ENCODE data around the gene ZNF345.

Gene ZNF345

DNA sequence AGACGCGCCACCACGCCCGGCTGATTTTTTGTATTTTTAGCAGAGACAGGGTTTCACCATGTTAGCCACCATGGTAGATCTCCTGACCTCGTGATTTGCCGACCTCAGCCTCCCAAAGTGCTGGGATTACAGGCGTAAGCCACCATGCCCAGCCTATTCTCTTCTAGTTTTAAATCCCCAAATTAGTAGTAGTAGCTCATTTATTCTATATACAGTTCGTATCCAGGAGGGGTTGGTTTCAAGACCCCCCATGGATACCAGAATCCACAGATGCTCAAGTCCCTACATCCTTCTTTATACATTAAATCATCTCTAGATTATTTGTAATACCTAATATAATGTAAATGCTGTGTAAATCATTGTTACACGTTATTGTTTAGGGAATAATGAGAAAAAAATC lies 67.4 kb downstream of the ZNF345 start:
- DNase-seq (ENCODE audit: low spot score), result no peak
